HepG2 (cell line): Measurements from ENCODE around the gene ST3GAL4. TPM values are rescaled to one million over a fixed set of nuclear protein-coding genes. Genes with fewer than 3 reads are reported as not detected.

Experiments used
- ATAC-seq: fragments of 200-7000 bp; cut with Tn5 transposase; 3 replicates; pipeline ENCODE4 v1.9.1; 2020; ENCODE audit warnings: mild to moderate bottlenecking, moderate library complexity
- BruUV-seq: library from RNA; stranded (reverse); fragments of 400-500 nt; replicated peaks from 2 replicates; lab custom pipeline; 2021; lab: Mats Ljungman, UMichigan
- CTCF ChIA-PET: fragments of 300-600 bp; formaldehyde crosslinking; extraction: SDS; loops from one replicate; lab custom pipeline; 2021; ENCODE audit warnings: low total read pairs, inconsistent platforms, low intra/inter-chr PET ratio; lab: Yijun Ruan, JAX
- POLR2A ChIA-PET: fragments of 350-600 bp; sonication (Branson Sonifier 250); formaldehyde crosslinking; loops from one replicate; lab custom pipeline; 2020; ENCODE audit warnings: antibody characterized with exemption, inconsistent platforms; lab: Yijun Ruan, JAX
- DNase-seq: peaks from one replicate; pipeline ENCODE4 v3.0.0-alpha.2; 2015; ENCODE audit warnings: low spot score
- FAIRE-seq: peaks from 3 replicates; lab custom pipeline; 2011; peaks lifted over from hg19 to GRCh38; lab: Jason Lieb, UNC
- H2AFZ ChIP-seq: one replicate; pipeline ENCODE4 v1.6.1; 2011; ENCODE audit warnings: low read length, inconsistent platforms
- H3K27ac ChIP-seq: fragments of 300-600 bp; 3 replicates; pipeline ENCODE4 v1.8.0; 2011; ENCODE audit warnings: mixed run types, mild to moderate bottlenecking, mixed read lengths, low read length, inconsistent platforms; ENCODE audit not compliant: insufficient read depth; ENCODE audit errors: extremely low read length
- H3K27me3 ChIP-seq, 2 experiments: fragments of 200-600 bp in 1 of 2; 2 replicates in 1 of 2; 3 replicates in 1 of 2; pipeline versions ENCODE4 v1.6.0 to v1.8.0; 2011; ENCODE audit warnings: low read length in 2 of 2, mild to moderate bottlenecking in 2 of 2, moderate library complexity in 2 of 2, inconsistent platforms in 1 of 2; ENCODE audit not compliant: insufficient read depth in 2 of 2, control insufficient read depth in 1 of 2
- H3K36me3 ChIP-seq, 2 experiments: fragments of 200-600 bp in 1 of 2; replicated peaks in 1 of 2; 2 replicates in 1 of 2; 3 replicates in 1 of 2; pipeline versions ENCODE4 v1.5.1 to v1.8.0; 2011; ENCODE audit warnings: low read length in 2 of 2, inconsistent platforms in 1 of 2; ENCODE audit not compliant: insufficient read depth in 2 of 2, control insufficient read depth in 1 of 2
- H3K4me1 ChIP-seq: 2 replicates; pipeline ENCODE4 v1.5.1; 2012; ENCODE audit warnings: low read length, inconsistent platforms; ENCODE audit not compliant: insufficient read depth
- H3K4me2 ChIP-seq: 2 replicates; pipeline ENCODE4 v1.6.0; 2011; ENCODE audit warnings: low read depth, low read length, inconsistent platforms
- H3K4me3 ChIP-seq, 3 experiments: fragments of 200-600 bp in 1 of 3; sonication (generic), shearing (Covaris generic) in 1 of 3; replicated peaks in 1 of 3; 2 replicates each; pipeline ENCODE4 v1.5.1; 2011 to 2016; ENCODE audit warnings: low read length in 3 of 3, inconsistent platforms in 2 of 3, low read depth in 2 of 3, mild to moderate bottlenecking in 2 of 3, control low read depth in 1 of 3, mixed read lengths in 1 of 3; ENCODE audit not compliant: insufficient read depth in 1 of 3
- H3K79me2 ChIP-seq: one replicate; pipeline ENCODE4 v1.6.1; 2011; ENCODE audit warnings: low read length, inconsistent platforms; ENCODE audit not compliant: insufficient read depth
- H3K9ac ChIP-seq: 2 replicates; pipeline ENCODE4 v1.6.0; 2011; ENCODE audit warnings: mild to moderate bottlenecking, low read depth, low read length, inconsistent platforms; ENCODE audit not compliant: insufficient read depth
- H3K9me3 ChIP-seq: 2 replicates; pipeline ENCODE4 v1.5.1; 2012; ENCODE audit warnings: mild to moderate bottlenecking, low read length
- H4K20me1 ChIP-seq: 2 replicates; pipeline ENCODE4 v1.6.0; 2011; ENCODE audit warnings: inconsistent platforms, mild to moderate bottlenecking, low read length, moderate library complexity; ENCODE audit not compliant: insufficient read depth
- AKAP8 ChIP-seq: sonication (generic); formaldehyde crosslinking; IDR thresholded peaks from 2 replicates; pipeline ENCODE4 v1.5.1; 2020; ENCODE audit warnings: mild to moderate bottlenecking, missing genetic modification reagents
- CEBPG ChIP-seq: IDR thresholded peaks from 2 replicates; pipeline ENCODE4 v1.6.1; 2016
- DMAP1 ChIP-seq: IDR thresholded peaks from 2 replicates; pipeline ENCODE4 v1.6.1; 2016
- ELF4 ChIP-seq: sonication (generic); formaldehyde crosslinking; IDR thresholded peaks from 2 replicates; pipeline ENCODE4 v1.5.0; 2020; ENCODE audit warnings: missing genetic modification reagents, mild to moderate bottlenecking, moderate library complexity, borderline replicate concordance
- MAFG ChIP-seq: sonication (generic); formaldehyde crosslinking; IDR thresholded peaks from 2 replicates; pipeline ENCODE4 v1.5.1; 2020; ENCODE audit warnings: mild to moderate bottlenecking, missing genetic modification reagents
- MYNN ChIP-seq: sonication (generic); formaldehyde crosslinking; IDR thresholded peaks from 2 replicates; pipeline ENCODE4 v1.4.0; 2020; ENCODE audit warnings: mild to moderate bottlenecking, low read depth, missing genetic modification reagents
- PPARG ChIP-seq: conservative IDR thresholded peaks from 2 replicates; pipeline ENCODE4 v1.6.1; 2016; ENCODE audit warnings: missing biosample characterization, missing genetic modification reagents
- SIN3A ChIP-seq: IDR thresholded peaks from 2 replicates; pipeline ENCODE4 v1.6.1; 2011; ENCODE audit warnings: low read depth, mild to moderate bottlenecking, control low read depth, low read length, borderline replicate concordance
- SMARCE1 ChIP-seq: fragments of 450-650 bp; IDR thresholded peaks from 2 replicates; pipeline ENCODE4 v1.6.1; 2017; ENCODE audit warnings: borderline replicate concordance
- SP5 ChIP-seq: IDR thresholded peaks from 2 replicates; pipeline ENCODE4 v1.6.1; 2016; ENCODE audit warnings: low read depth, borderline replicate concordance
- STAG1 ChIP-seq: sonication (generic); formaldehyde crosslinking; IDR thresholded peaks from 2 replicates; pipeline ENCODE4 v1.4.0; 2020; ENCODE audit warnings: missing genetic modification reagents
- TBX3 ChIP-seq: fragments of 450-650 bp; IDR thresholded peaks from 2 replicates; pipeline ENCODE4 v1.6.1; 2017; ENCODE audit warnings: antibody characterized with exemption, mild to moderate bottlenecking, inconsistent platforms, borderline replicate concordance
- TSC22D2 ChIP-seq: sonication (generic); formaldehyde crosslinking; IDR thresholded peaks from 2 replicates; pipeline ENCODE4 v1.5.1; 2020; ENCODE audit warnings: missing genetic modification reagents, mild to moderate bottlenecking, borderline replicate concordance
- ZNF253 ChIP-seq: sonication (generic); formaldehyde crosslinking; IDR thresholded peaks from 2 replicates; pipeline ENCODE4 v1.8.0; 2022; ENCODE audit warnings: mild to moderate bottlenecking, missing genetic modification reagents, borderline replicate concordance
- WGBS: methylation state at CpG from one replicate; pipeline ENCODE4 v1.1.6; 2017; ENCODE audit warnings: low lambda C conversion rate; 5-methylcytosine and 5-hydroxymethylcytosine counted together
- in situ Hi-C: cut with HindIII; loops from 2 replicates; pipeline ENCODE4 v1.10.0; 2017; ENCODE audit warnings: low pct_unique_long_range_greater_than_20kb; ENCODE audit not compliant: extremely low pct_ligation_motif_present
- intact Hi-C: fragments of 100-400 bp; cut with micrococcal nuclease; formaldehyde crosslinking; loops from one replicate; pipeline ENCODE4 v1.10.0; 2022; ENCODE audit not compliant: unreplicated experiment
- polyA plus RNA-seq, 8 experiments: library from polyadenylated mRNA; depleted of rRNA in 3 of 8; stranded (reverse) in 7 of 8; unstranded in 1 of 8; fragments of >200 nt; fragmentation: Illumina TruSeq in 4 of 8; extraction: Trizol in 4 of 8; gene quantifications; 2 replicates each; pipeline versions ENCODE4 v1.2.1 to v1.2.3, GENCODE V29; 2011 to 2016; ENCODE audit warnings: low read depth in 4 of 8, missing spikeins in 1 of 8, mixed read lengths in 1 of 8; ENCODE audit not compliant: insufficient read depth in 1 of 8
- total RNA-seq, 5 experiments: library from RNA; depleted of rRNA; stranded (reverse); fragments of >200 nt; fragmentation: Illumina TruSeq; extraction: Trizol; gene quantifications; 2 replicates each; pipeline ENCODE4 v1.2.3, GENCODE V29; 2016; ENCODE audit warnings: low read depth in 1 of 5
- TF ChIP-seq, protein P1 (sequence below): IDR thresholded peaks from 2 replicates; pipeline ENCODE4 v1.6.1; 2016; ENCODE audit warnings: low read depth, borderline replicate concordance
- TF ChIP-seq, protein P2 (sequence below): sonication (generic); formaldehyde crosslinking; IDR thresholded peaks from 2 replicates; pipeline ENCODE4 v1.4.0; 2020; ENCODE audit warnings: low read depth, mild to moderate bottlenecking, missing genetic modification reagents

The ST3GAL4 gene
- total and polyA plus RNA-seq, 2 of the 13 experiments (the other 11 are each of a cell fraction or from before 2014, with no cell fraction given): 9.1 to 13.3 TPM

DNA sequence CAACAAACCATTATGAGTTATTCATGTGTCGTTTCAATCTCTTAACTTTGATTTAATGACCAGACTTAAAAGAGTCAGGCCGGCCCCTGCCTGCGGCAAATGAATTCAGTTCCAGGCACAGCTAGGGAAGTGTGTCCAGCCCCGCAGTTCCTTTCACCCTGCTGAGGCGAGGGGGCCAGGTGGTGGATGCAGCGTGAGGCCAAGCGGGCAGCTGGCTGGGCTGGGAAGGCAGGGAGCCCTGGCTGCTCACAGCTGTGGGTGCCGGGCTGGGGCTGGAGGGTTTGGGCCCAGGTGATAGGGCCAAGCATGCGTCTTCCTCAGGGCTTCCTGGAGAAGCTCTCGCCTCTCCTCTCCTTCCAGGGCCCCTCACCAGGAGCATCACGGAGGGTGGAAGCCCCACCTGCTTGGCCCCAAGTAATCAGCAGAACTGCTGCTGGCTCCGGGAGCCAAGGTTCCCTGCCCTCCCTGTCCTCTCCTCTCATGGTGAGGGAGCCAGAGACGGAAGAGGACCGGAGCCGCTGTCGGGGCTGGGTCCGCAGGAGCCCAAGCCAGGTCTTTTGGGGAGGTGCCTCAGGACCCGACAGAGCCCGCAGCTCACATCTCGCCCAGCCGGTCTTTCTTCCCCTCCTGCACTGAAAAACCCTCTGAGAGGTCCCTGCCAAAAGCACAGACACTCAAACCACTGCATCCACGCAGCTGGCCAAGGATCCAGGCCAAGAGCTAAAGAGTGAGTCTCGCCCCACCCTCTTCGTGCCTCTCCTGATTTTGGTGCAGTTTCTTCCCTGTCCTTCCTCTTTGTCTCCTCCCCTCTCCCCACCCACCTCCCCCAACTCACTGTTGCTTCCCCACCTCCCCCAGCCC lies 97.0 kb downstream of the ST3GAL4 start:
- FAIRE-seq (no peak), DNase-seq (no peak), ATAC-seq (no peak)
- TF ChIP-seq PPARG (no peak), CEBPG (no peak), STAG1 (no peak), SP5 (CRISPR knock-in tag) (no peak)
- TF ChIP-seq, protein P1, sequence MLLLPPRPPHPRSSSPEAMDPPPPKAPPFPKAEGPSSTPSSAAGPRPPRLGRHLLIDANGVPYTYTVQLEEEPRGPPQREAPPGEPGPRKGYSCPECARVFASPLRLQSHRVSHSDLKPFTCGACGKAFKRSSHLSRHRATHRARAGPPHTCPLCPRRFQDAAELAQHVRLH: no peak
- Histone ChIP-seq H3K27ac (no peak overlapping the region), H3K9me3 (peaks cover 12% of the 10 kb centered on the region; the same call in 1 of the 2 replicates), H3K79me2 (no peaks in the 10 kb centered on the region), H4K20me1 (no peaks in the 10 kb centered on the region), H3K9ac (no peak overlapping the region), H3K36me3 (no peaks in the 10 kb centered on the region; a peak in 1 of 5 replicates), H2AFZ (no peak overlapping the region), H3K4me2 (no peak overlapping the region), H3K4me3 (no peak overlapping the region), H3K27me3 (peaks cover 3 to 38% of the 10 kb centered on the region in 2 experiments; a peak in 4 of 5 replicates), H3K4me1 (no peaks in the 10 kb centered on the region)
- ChIA-PET CTCF (no interaction called here), POLR2A (no interaction called here)
- intact Hi-C loops (no loop called here), in situ Hi-C loops (no loop called here)
- 18% methylated on average over 18 of the region's 24 CpGs for WGBS
- no TSS peak for BruUV-seq

DNA sequence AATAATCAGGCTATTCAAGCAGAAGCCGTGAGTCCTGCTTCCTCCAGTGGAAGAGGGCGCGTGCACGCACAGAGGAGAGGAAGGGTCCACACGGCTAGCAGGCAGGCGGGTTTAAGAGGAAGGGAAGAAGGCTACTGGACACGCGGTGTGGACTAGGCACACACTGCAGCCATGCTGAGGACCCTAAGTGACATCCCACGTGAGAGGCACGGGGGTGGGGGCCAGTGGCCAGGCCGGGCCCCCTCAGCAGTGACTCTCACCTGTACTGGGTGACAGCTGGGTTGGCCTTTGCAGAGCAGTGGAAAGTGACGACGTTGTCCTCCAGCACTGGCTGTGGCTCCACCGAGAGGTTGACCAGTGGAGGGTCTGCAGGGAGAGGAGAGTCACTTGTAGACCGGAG lies 100.6 kb downstream of the ST3GAL4 start:
- H4K20me1 ChIP-seq: no peaks in the 10 kb centered on the region
- in situ Hi-C loops (no loop called here), intact Hi-C loops (no loop called here)
- ChIA-PET CTCF (no interaction called here), POLR2A (no interaction called here)
- no peak overlapping the region for H3K4me3 ChIP-seq
- H2AFZ ChIP-seq: no peak overlapping the region
- no peak overlapping the region for H3K4me2 ChIP-seq
- DNase-seq (no peak), ATAC-seq (no peak), FAIRE-seq (no peak)
- peaks cover 2% of the 10 kb centered on the region; the same call in 1 of the 2 replicates for H3K9me3 ChIP-seq
- WGBS: 34% methylated on average over 15 of the region's 15 CpGs
- no TSS peak for BruUV-seq
- H3K4me1 ChIP-seq: no peaks in the 10 kb centered on the region
- H3K9ac ChIP-seq: no peak overlapping the region
- H3K27ac ChIP-seq: no peak overlapping the region
- H3K79me2 ChIP-seq: no peaks in the 10 kb centered on the region
- peaks cover 15 to 68% of the 10 kb centered on the region in 2 experiments; a peak in 4 of 5 replicates for H3K27me3 ChIP-seq
- H3K36me3 ChIP-seq: no peaks in the 10 kb centered on the region; a peak in 1 of 5 replicates
- TF ChIP-seq TSC22D2: no peak
- TF ChIP-seq TBX3: no peak
- TF ChIP-seq SMARCE1: no peak
- no peak for TF ChIP-seq DMAP1
- TF ChIP-seq SIN3A: no peak
- TF ChIP-seq MAFG: no peak
- no peak for TF ChIP-seq MYNN (CRISPR knock-in tag)
- TF ChIP-seq, protein P2, sequence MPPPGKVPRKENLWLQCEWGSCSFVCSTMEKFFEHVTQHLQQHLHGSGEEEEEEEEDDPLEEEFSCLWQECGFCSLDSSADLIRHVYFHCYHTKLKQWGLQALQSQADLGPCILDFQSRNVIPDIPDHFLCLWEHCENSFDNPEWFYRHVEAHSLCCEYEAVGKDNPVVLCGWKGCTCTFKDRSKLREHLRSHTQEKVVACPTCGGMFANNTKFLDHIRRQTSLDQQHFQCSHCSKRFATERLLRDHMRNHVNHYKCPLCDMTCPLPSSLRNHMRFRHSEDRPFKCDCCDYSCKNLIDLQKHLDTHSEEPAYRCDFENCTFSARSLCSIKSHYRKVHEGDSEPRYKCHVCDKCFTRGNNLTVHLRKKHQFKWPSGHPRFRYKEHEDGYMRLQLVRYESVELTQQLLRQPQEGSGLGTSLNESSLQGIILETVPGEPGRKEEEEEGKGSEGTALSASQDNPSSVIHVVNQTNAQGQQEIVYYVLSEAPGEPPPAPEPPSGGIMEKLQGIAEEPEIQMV (CRISPR knock-in tag): no peak
- no peak for TF ChIP-seq ELF4 (CRISPR knock-in tag)
- no peak for TF ChIP-seq ZNF253
- no peak for TF ChIP-seq AKAP8 (CRISPR knock-in tag)
